Measurements from ENCODE around the gene TFAP2C. TPM values are rescaled to one million over a fixed set of nuclear protein-coding genes. Genes with fewer than 3 reads are reported as not detected.
"Not testable (repeated sequence)": the region's sequence is repeated elsewhere in the genome, so short reads cannot be mapped to it uniquely, and the experiment has no call there.

The TFAP2C gene
- total RNA-seq, 2 experiments from 2014 or later: not detected

DNA sequence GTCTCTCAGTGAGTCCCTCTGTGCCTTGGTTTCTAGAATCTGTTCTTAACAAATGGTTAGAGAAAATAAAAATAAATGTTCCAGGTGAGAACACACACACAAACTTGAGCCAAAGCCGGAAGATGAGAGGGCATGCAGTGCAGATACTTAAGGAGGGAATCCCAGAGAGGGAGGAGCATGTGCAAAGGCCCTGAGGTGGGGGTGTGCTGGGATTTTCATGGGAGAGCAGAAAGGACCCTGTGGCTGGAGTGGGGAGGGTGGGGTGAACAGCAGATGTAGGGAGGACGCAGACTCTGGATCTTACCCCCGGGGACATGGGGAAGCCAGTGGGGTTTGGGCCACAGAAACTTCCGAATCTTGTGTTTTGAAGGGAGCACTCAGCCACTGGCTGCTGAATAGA, 17.5 kb downstream of the TFAP2C start:
- Mint-ChIP-seq H3K27me3 (peaks cover 2% of the 10 kb centered on the region), H3K36me3 (no peaks in the 10 kb centered on the region), H3K27ac (no peak overlapping the region), H3K4me3 (no peak overlapping the region), H3K4me1 (no peaks in the 10 kb centered on the region), H3K9me3 (no peaks in the 10 kb centered on the region)
- ATAC-seq (ENCODE audit: low read depth) (no peak), DNase-seq (no peak)
- POLR2A ChIA-PET: no interaction called here

GRCh38 chr20:56653211-56653610, 24.1 kb downstream of the TFAP2C start:
- DNase-seq (no peak), ATAC-seq (ENCODE audit: low read depth) (no peak)
- Mint-ChIP-seq H3K4me3 (no peak overlapping the region), H3K27ac (no peak overlapping the region), H3K36me3 (no peaks in the 10 kb centered on the region), H3K4me1 (no peaks in the 10 kb centered on the region), H3K27me3 (no peaks in the 10 kb centered on the region), H3K9me3 (no peaks in the 10 kb centered on the region)
- POLR2A ChIA-PET: no interaction called here

DNA sequence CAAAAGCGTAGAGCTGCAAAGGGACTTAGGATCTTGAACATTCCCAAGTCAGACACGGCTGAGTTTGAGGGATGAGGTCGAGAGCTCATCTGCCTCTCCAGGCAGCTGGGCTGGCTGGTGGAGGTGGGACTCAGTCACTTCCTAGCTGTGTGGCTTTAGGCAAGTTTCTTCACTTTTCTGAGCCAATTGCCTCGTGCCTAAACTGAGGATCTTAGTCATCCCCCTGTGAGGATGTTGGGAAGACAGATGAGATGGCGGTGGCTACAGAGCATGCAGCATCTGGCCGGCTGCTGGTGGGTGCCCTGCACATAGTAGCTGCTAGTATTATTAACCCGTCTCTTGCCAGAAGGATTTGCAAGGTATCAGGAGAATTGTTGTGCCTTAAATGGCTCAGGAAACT, 27.5 kb downstream of the TFAP2C start:
- no peak for ATAC-seq (ENCODE audit: low read depth)
- no peaks in the 10 kb centered on the region for H3K36me3 Mint-ChIP-seq
- no peak for DNase-seq
- H3K9me3 Mint-ChIP-seq: no peaks in the 10 kb centered on the region
- H3K4me1 Mint-ChIP-seq: no peaks in the 10 kb centered on the region
- no peak overlapping the region for H3K27ac Mint-ChIP-seq
- no peaks in the 10 kb centered on the region for H3K27me3 Mint-ChIP-seq
- POLR2A ChIA-PET: no interaction called here
- no peak overlapping the region for H3K4me3 Mint-ChIP-seq

DNA sequence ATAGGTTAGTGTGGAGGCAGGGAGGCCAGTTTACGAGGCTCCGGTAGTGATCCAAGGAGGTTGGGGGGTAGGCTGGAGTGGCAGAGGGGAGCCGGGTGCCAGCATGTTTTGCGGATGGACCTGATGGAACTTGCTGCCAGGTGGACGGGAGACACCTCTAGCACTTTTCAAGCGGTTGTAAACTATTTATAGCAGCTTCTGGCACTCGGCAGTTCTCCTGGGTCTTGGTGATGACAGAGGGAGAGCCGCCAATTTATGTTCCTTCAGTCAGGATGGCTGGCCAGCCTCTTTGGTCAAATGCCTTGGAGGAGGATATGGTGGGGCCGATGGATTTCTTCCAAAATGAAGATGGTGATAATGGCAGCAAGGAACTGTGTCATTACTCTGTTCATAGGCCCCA, 28.8 kb downstream of the TFAP2C start:
- DNase-seq (no peak), ATAC-seq (ENCODE audit: low read depth) (no peak)
- H3K27me3 Mint-ChIP-seq: no peaks in the 10 kb centered on the region
- no peaks in the 10 kb centered on the region for H3K9me3 Mint-ChIP-seq
- H3K4me1 Mint-ChIP-seq: no peaks in the 10 kb centered on the region
- H3K27ac Mint-ChIP-seq: no peak overlapping the region
- POLR2A ChIA-PET: no interaction called here
- H3K36me3 Mint-ChIP-seq: no peaks in the 10 kb centered on the region
- H3K4me3 Mint-ChIP-seq: no peak overlapping the region

GRCh38 chr20:56658341-56658947, 29.3 kb downstream of the TFAP2C start:
- H3K27ac Mint-ChIP-seq; H3K4me1 Mint-ChIP-seq; ATAC-seq (ENCODE audit: low read depth); H3K4me3 Mint-ChIP-seq; H3K36me3 Mint-ChIP-seq; DNase-seq; H3K27me3 Mint-ChIP-seq; H3K9me3 Mint-ChIP-seq; POLR2A ChIA-PET: not testable (repeated sequence)

GRCh38 chr20:56663660-56664059, 34.6 kb downstream of the TFAP2C start:
- Mint-ChIP-seq H3K4me1 (no peaks in the 10 kb centered on the region), H3K36me3 (no peaks in the 10 kb centered on the region), H3K4me3 (no peak overlapping the region), H3K27ac (no peak overlapping the region), H3K9me3 (no peaks in the 10 kb centered on the region), H3K27me3 (no peaks in the 10 kb centered on the region)
- POLR2A ChIA-PET: no interaction called here
- ATAC-seq (ENCODE audit: low read depth): no peak
- DNase-seq: no peak

DNA sequence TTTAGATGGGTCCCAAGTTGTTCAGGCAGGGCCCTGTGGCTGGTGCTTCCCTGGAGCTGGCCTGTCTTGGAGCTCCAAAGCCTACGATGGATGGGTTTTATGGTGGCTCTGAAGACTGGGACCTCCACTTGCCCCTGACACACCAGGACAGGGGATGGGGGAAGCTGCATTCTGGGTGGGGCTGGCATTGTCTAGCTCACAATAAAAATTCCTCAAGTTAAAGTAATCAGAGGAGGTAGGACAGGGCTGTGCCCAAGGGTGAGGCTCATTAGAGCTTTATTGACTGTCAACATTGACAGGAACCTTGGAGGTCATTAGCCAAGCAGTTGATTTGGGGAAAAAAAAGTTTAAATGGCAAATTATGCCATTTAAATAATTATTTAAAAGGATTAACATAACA, 35.7 kb downstream of the TFAP2C start:
- Mint-ChIP-seq H3K9me3 (no peaks in the 10 kb centered on the region), H3K27ac (no peak overlapping the region)
- POLR2A ChIA-PET: no interaction called here

DNA sequence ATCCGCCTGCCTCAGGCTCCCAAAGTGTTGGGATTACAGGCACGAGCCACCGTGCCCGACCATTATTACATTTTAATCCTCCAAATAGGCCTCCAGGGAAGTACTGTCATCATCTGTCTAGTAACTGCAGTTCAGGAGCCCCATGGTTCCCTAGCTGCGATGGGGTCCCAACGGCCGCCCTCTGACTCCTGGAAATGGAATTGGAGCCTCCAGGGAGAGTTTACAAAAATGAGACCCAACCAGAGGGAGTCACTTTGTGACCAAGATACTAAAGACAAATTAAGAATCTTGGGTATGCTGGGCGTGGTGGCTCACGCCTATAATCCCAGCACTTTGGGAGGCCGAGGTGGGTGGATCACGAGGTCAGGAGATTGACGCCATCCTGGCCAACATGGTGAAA, 36.7 kb downstream of the TFAP2C start:
- Mint-ChIP-seq H3K27me3 (peaks cover 2% of the 10 kb centered on the region), H3K27ac (no peak overlapping the region), H3K9me3 (no peaks in the 10 kb centered on the region), H3K4me1 (no peaks in the 10 kb centered on the region), H3K36me3 (no peaks in the 10 kb centered on the region), H3K4me3 (no peak overlapping the region)
- DNase-seq: no peak
- POLR2A ChIA-PET: no interaction called here
- ATAC-seq (ENCODE audit: low read depth): no peak

More for the DNA sequence above, 35.7 kb downstream of the TFAP2C start:
- H3K4me3 Mint-ChIP-seq: no peak overlapping the region
- peaks cover 2% of the 10 kb centered on the region for H3K27me3 Mint-ChIP-seq
- no peak for ATAC-seq (ENCODE audit: low read depth)
- DNase-seq: no peak
- H3K4me1 Mint-ChIP-seq: no peaks in the 10 kb centered on the region
- H3K36me3 Mint-ChIP-seq: no peaks in the 10 kb centered on the region

GRCh38 chr20:56673450-56673849, 44.3 kb downstream of the TFAP2C start:
- Mint-ChIP-seq H3K9me3 (no peaks in the 10 kb centered on the region), H3K36me3 (no peaks in the 10 kb centered on the region), H3K4me1 (no peaks in the 10 kb centered on the region), H3K4me3 (no peak overlapping the region), H3K27ac (no peak overlapping the region), H3K27me3 (peaks cover 2% of the 10 kb centered on the region)
- no peak for ATAC-seq (ENCODE audit: low read depth)
- no peak for DNase-seq
- POLR2A ChIA-PET: no interaction called here

GRCh38 chr20:56676001-56676400, 46.9 kb downstream of the TFAP2C start:
- Mint-ChIP-seq H3K27ac (no peak overlapping the region), H3K4me3 (no peak overlapping the region), H3K27me3 (no peaks in the 10 kb centered on the region), H3K36me3 (no peaks in the 10 kb centered on the region), H3K4me1 (no peaks in the 10 kb centered on the region), H3K9me3 (no peaks in the 10 kb centered on the region)
- DNase-seq (no peak), ATAC-seq (ENCODE audit: low read depth) (no peak)
- POLR2A ChIA-PET: no interaction called here

DNA sequence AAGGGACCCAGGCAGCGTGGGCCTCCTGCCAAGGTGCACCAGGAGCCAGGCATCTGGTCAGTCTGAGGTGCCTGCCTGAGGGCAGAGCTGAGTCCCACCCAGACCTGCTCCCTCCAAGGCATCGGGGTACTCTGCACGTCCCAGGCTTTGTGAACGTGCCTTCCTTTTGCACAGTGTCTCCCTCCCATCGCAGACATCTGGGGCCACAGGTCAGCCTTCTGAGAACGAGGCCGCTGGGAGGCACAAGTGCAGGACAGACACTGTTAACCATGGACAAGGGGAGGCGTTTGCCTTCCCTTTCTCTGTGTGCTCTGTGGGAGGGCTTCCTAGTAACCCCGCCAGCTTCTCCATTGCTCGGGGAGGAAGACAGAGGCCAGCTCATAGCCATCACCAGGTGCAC, 47.6 kb downstream of the TFAP2C start:
- ATAC-seq (ENCODE audit: low read depth) (no peak), DNase-seq (no peak)
- POLR2A ChIA-PET: no interaction called here
- Mint-ChIP-seq H3K27ac (no peak overlapping the region), H3K4me1 (no peaks in the 10 kb centered on the region), H3K9me3 (no peaks in the 10 kb centered on the region), H3K36me3 (no peaks in the 10 kb centered on the region), H3K4me3 (no peak overlapping the region), H3K27me3 (no peaks in the 10 kb centered on the region)

DNA sequence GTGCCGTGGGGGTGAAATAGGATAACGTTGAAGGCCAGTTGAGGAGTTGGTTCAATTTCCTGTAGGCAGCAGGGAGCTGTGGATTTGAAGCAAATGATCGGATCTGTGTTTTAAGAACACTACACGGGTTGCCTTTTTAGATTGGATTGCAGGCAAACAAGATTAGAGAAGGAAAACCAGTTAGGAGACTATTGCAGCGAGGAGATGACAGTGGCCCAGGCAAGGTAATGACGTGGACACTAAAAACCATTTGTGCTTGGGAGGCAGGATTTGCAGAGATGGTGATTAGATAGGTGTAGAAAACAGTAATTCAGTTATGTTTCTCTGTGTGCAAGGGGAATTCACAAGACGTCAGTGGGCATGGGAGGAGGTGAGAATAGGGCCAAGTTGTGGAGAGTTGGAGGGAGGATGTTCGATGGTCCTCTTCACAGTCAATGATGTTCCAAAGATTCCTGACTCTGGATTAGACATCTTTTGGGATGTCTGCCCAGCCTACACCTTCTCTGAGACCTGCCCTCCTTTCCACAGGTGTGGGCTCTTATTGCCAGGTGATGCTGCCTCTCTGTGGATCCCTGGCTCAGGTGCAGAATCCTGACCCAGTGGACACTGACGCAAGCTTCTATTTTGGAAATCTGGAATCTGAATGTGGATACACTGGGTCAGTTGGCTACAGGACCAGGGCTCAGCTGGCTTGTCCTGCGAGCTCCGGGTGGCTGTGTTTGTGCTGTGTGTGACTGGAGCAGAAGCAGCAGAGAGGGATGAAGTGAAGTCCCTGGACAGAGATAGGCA, 54.2 kb downstream of the TFAP2C start:
- no peaks in the 10 kb centered on the region for H3K36me3 Mint-ChIP-seq
- POLR2A ChIA-PET: no interaction called here
- no peak overlapping the region for H3K4me3 Mint-ChIP-seq
- H3K27ac Mint-ChIP-seq: no peak overlapping the region
- DNase-seq (no peak), ATAC-seq (ENCODE audit: low read depth) (no peak)
- no peaks in the 10 kb centered on the region for H3K4me1 Mint-ChIP-seq
- no peaks in the 10 kb centered on the region for H3K9me3 Mint-ChIP-seq
- no peaks in the 10 kb centered on the region for H3K27me3 Mint-ChIP-seq

DNA sequence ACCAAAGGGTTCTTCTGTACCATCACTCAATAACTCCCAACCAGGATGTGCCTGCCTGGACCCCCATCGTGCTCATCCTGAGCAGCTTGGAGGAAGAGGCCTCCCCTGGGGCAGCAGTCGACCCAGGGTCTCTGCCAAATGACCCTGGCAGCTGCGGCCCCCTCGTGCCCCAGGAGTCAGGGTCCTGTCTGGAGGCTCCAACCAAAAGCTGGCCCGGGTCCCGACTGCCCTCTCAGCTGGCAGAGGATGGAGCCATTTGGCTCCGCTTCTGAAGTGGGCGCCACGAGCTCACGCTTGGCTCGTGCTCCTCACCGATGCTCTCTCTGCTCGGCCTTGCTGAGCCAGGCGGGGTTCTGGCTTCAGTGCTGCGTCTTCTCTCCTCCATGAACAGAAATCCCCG, 56.8 kb downstream of the TFAP2C start:
- Mint-ChIP-seq H3K36me3 (no peaks in the 10 kb centered on the region), H3K27ac (no peak overlapping the region), H3K4me1 (peaks cover 3% of the 10 kb centered on the region), H3K27me3 (no peaks in the 10 kb centered on the region), H3K9me3 (no peaks in the 10 kb centered on the region), H3K4me3 (no peak overlapping the region)
- POLR2A ChIA-PET: no interaction called here
- DNase-seq (no peak), ATAC-seq (ENCODE audit: low read depth) (no peak)

DNA sequence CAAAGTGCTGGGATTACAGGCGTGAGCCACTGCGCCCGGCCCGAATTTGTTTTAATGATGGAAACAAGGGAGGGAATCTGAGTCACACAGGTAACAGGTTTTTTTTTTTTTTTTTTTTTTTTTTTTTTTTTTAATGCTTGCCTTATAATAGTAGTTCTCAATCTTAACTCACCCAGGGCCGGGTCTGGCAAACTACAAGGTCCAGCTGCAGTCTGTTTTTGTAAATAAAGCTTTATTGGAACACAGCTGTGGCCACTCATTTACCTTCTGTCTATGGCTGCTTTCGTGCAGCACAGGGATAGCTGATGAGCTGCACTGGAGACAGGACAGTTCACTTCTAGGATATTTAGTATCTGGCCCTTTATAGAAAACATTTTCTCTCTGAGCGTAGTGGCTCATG, 58.0 kb downstream of the TFAP2C start:
- H3K27ac Mint-ChIP-seq: no peak overlapping the region
- H3K4me1 Mint-ChIP-seq: peaks cover 3% of the 10 kb centered on the region
- no peaks in the 10 kb centered on the region for H3K27me3 Mint-ChIP-seq
- POLR2A ChIA-PET: interaction anchor here (0.7 kb wide), 1 partner anchor 85 kb away, joined by 6 read pairs; no protein-coding TSS in a partner anchor
- DNase-seq: no peak
- no peaks in the 10 kb centered on the region for H3K9me3 Mint-ChIP-seq
- no peaks in the 10 kb centered on the region for H3K36me3 Mint-ChIP-seq
- no peak overlapping the region for H3K4me3 Mint-ChIP-seq
- ATAC-seq (ENCODE audit: low read depth): no peak
